HG03097 (cell line): ENCODE results near the gene IGSF23.

Experiments used
- ATAC-seq: cut with Tn5 transposase; IDR thresholded peaks from one replicate; pipeline ENCODE4 v1.9.1; 2021; ENCODE audit not compliant: unreplicated experiment, low FRiP score

Gene IGSF23

GRCh38 chr19:44635581-44636438, 22.4 kb downstream of the IGSF23 start:
- no peak for ATAC-seq

GRCh38 chr19:44636439-44637389, 23.4 kb downstream of the IGSF23 start:
- no peak for ATAC-seq

- no peak for ATAC-seq
Observed at GRCh38 chr19:44637390-44637764, 24.0 kb downstream of the IGSF23 start.

GRCh38 chr19:44640518-44640917, 27.2 kb downstream of the IGSF23 start:
- ATAC-seq = no peak

- no peak for ATAC-seq
Observed at GRCh38 chr19:44641501-44642265, 28.3 kb downstream of the IGSF23 start.

GRCh38 chr19:44642377-44642776, 29.0 kb downstream of the IGSF23 start:
- ATAC-seq = no peak

GRCh38 chr19:44643605-44644401, 30.4 kb downstream of the IGSF23 start, which contains the start of gene PVR:
Gene PVR (plus strand): TSS chr19:44643910. CDS start chr19:44644097, 187 bp downstream.
- ATAC-seq = no peak

- no peak for ATAC-seq
Observed at GRCh38 chr19:44644402-44645016, 31.1 kb downstream of the IGSF23 start.

- ATAC-seq = no peak
Observed at GRCh38 chr19:44645407-44646048, 32.2 kb downstream of the IGSF23 start.

- no peak for ATAC-seq
Observed at GRCh38 chr19:44646049-44646416, 32.7 kb downstream of the IGSF23 start.

- no peak for ATAC-seq
Observed at GRCh38 chr19:44647144-44647543, 33.8 kb downstream of the IGSF23 start.

- no peak for ATAC-seq
Observed at GRCh38 chr19:44648631-44649251, 35.4 kb downstream of the IGSF23 start.

- ATAC-seq = no peak
Observed at GRCh38 chr19:44649578-44650145, 36.3 kb downstream of the IGSF23 start.

- ATAC-seq = no peak
Observed at GRCh38 chr19:44653343-44653742, 40.0 kb downstream of the IGSF23 start.

- ATAC-seq = peak; percentile 73
Observed at GRCh38 chr19:44653977-44654774, 40.8 kb downstream of the IGSF23 start.

- ATAC-seq = no peak
Observed at GRCh38 chr19:44657211-44657921, 44.0 kb downstream of the IGSF23 start.
